HepG2 (cell line): Measurements from ENCODE around the gene SRXN1. TPM values are rescaled to one million over a fixed set of nuclear protein-coding genes. Genes with fewer than 3 reads are reported as not detected.

ENCODE experiments used
- ATAC-seq: fragments of 200-7000 bp; cut with Tn5 transposase; 3 replicates; pipeline ENCODE4 v1.9.1; 2020; ENCODE audit warnings: mild to moderate bottlenecking, moderate library complexity
- BruUV-seq: library from RNA; stranded (reverse); fragments of 400-500 nt; replicated peaks from 2 replicates; lab custom pipeline; 2021; lab: Mats Ljungman, UMichigan
- CTCF ChIA-PET: fragments of 300-600 bp; formaldehyde crosslinking; extraction: SDS; loops from one replicate; lab custom pipeline; 2021; ENCODE audit warnings: low total read pairs, inconsistent platforms, low intra/inter-chr PET ratio; lab: Yijun Ruan, JAX
- POLR2A ChIA-PET: fragments of 350-600 bp; sonication (Branson Sonifier 250); formaldehyde crosslinking; loops from one replicate; lab custom pipeline; 2020; ENCODE audit warnings: antibody characterized with exemption, inconsistent platforms; lab: Yijun Ruan, JAX
- DNase-seq: peaks from one replicate; pipeline ENCODE4 v3.0.0-alpha.2; 2015; ENCODE audit warnings: low spot score
- FAIRE-seq: peaks from 3 replicates; lab custom pipeline; 2011; peaks lifted over from hg19 to GRCh38; lab: Jason Lieb, UNC
- H2AFZ ChIP-seq: one replicate; pipeline ENCODE4 v1.6.1; 2011; ENCODE audit warnings: low read length, inconsistent platforms
- H3K27ac ChIP-seq: fragments of 300-600 bp; 3 replicates; pipeline ENCODE4 v1.8.0; 2011; ENCODE audit warnings: mixed run types, mild to moderate bottlenecking, mixed read lengths, low read length, inconsistent platforms; ENCODE audit not compliant: insufficient read depth; ENCODE audit errors: extremely low read length
- H3K27me3 ChIP-seq, 2 experiments: fragments of 200-600 bp in 1 of 2; 2 replicates in 1 of 2; 3 replicates in 1 of 2; pipeline versions ENCODE4 v1.6.0 to v1.8.0; 2011; ENCODE audit warnings: low read length in 2 of 2, mild to moderate bottlenecking in 2 of 2, moderate library complexity in 2 of 2, inconsistent platforms in 1 of 2; ENCODE audit not compliant: insufficient read depth in 2 of 2, control insufficient read depth in 1 of 2
- H3K36me3 ChIP-seq, 2 experiments: fragments of 200-600 bp in 1 of 2; replicated peaks in 1 of 2; 2 replicates in 1 of 2; 3 replicates in 1 of 2; pipeline versions ENCODE4 v1.5.1 to v1.8.0; 2011; ENCODE audit warnings: low read length in 2 of 2, inconsistent platforms in 1 of 2; ENCODE audit not compliant: insufficient read depth in 2 of 2, control insufficient read depth in 1 of 2
- H3K4me1 ChIP-seq: 2 replicates; pipeline ENCODE4 v1.5.1; 2012; ENCODE audit warnings: low read length, inconsistent platforms; ENCODE audit not compliant: insufficient read depth
- H3K4me2 ChIP-seq: 2 replicates; pipeline ENCODE4 v1.6.0; 2011; ENCODE audit warnings: low read depth, low read length, inconsistent platforms
- H3K4me3 ChIP-seq, 3 experiments: fragments of 200-600 bp in 1 of 3; sonication (generic), shearing (Covaris generic) in 1 of 3; replicated peaks in 1 of 3; 2 replicates each; pipeline ENCODE4 v1.5.1; 2011 to 2016; ENCODE audit warnings: low read length in 3 of 3, inconsistent platforms in 2 of 3, low read depth in 2 of 3, mild to moderate bottlenecking in 2 of 3, control low read depth in 1 of 3, mixed read lengths in 1 of 3; ENCODE audit not compliant: insufficient read depth in 1 of 3
- H3K79me2 ChIP-seq: one replicate; pipeline ENCODE4 v1.6.1; 2011; ENCODE audit warnings: low read length, inconsistent platforms; ENCODE audit not compliant: insufficient read depth
- H3K9ac ChIP-seq: 2 replicates; pipeline ENCODE4 v1.6.0; 2011; ENCODE audit warnings: mild to moderate bottlenecking, low read depth, low read length, inconsistent platforms; ENCODE audit not compliant: insufficient read depth
- H3K9me3 ChIP-seq: 2 replicates; pipeline ENCODE4 v1.5.1; 2012; ENCODE audit warnings: mild to moderate bottlenecking, low read length
- H4K20me1 ChIP-seq: 2 replicates; pipeline ENCODE4 v1.6.0; 2011; ENCODE audit warnings: inconsistent platforms, mild to moderate bottlenecking, low read length, moderate library complexity; ENCODE audit not compliant: insufficient read depth
- ARID4A ChIP-seq: sonication (generic); formaldehyde crosslinking; IDR thresholded peaks from 2 replicates; pipeline ENCODE4 v1.5.0; 2020; ENCODE audit warnings: mild to moderate bottlenecking, missing genetic modification reagents, borderline replicate concordance
- ASH2L ChIP-seq: fragments of 300-600, 200-600 bp; sonication (generic); IDR thresholded peaks from 2 replicates; pipeline ENCODE4 v1.7.0; 2017; ENCODE audit warnings: low read depth, mild to moderate bottlenecking, moderate library complexity, mixed read lengths, low read length; ENCODE audit not compliant: insufficient read length
- ERF ChIP-seq: IDR thresholded peaks from 2 replicates; pipeline ENCODE4 v1.6.1; 2018; ENCODE audit warnings: missing biosample characterization, missing genetic modification reagents
- KMT2A ChIP-seq: sonication (generic); formaldehyde crosslinking; IDR thresholded peaks from 2 replicates; pipeline ENCODE4 v1.4.0; 2020; ENCODE audit warnings: missing genetic modification reagents
- NR2F6 ChIP-seq, 2 experiments: IDR thresholded peaks; 2 replicates each; pipeline ENCODE4 v1.6.1; 2016; ENCODE audit warnings: antibody characterized with exemption in 1 of 2, mild to moderate bottlenecking in 1 of 2
- NRL ChIP-seq: sonication (generic); formaldehyde crosslinking; IDR thresholded peaks from 2 replicates; pipeline ENCODE4 v1.5.0; 2020; ENCODE audit warnings: missing genetic modification reagents, mild to moderate bottlenecking, moderate library complexity, borderline replicate concordance
- PAX8 ChIP-seq: sonication (generic); formaldehyde crosslinking; IDR thresholded peaks from 2 replicates; pipeline ENCODE4 v1.8.0; 2022; ENCODE audit warnings: mild to moderate bottlenecking, missing genetic modification reagents, borderline replicate concordance
- POLR2AphosphoS2 ChIP-seq: IDR thresholded peaks from 2 replicates; pipeline ENCODE4 v1.6.1; 2011; ENCODE audit warnings: low read depth, low read length, improper control_type of control experiment
- RCOR2 ChIP-seq: IDR thresholded peaks from 2 replicates; pipeline ENCODE4 v1.6.1; 2016; ENCODE audit warnings: missing biosample characterization, missing genetic modification reagents
- SATB2 ChIP-seq: sonication (generic); formaldehyde crosslinking; IDR thresholded peaks from 2 replicates; pipeline ENCODE4 v1.5.0; 2020; ENCODE audit warnings: missing genetic modification reagents
- TFAP4 ChIP-seq: sonication (generic); IDR thresholded peaks from 2 replicates; pipeline ENCODE4 v1.6.1; 2016; ENCODE audit warnings: low read depth, borderline replicate concordance
- TP53 ChIP-seq: sonication (generic); formaldehyde crosslinking; conservative IDR thresholded peaks from 2 replicates; pipeline ENCODE4 v1.4.0; 2020; ENCODE audit warnings: missing genetic modification reagents
- ZBTB3 ChIP-seq: sonication (generic); formaldehyde crosslinking; IDR thresholded peaks from 2 replicates; pipeline ENCODE4 v1.4.0; 2020; ENCODE audit warnings: low read depth, mild to moderate bottlenecking, moderate library complexity, missing genetic modification reagents, borderline replicate concordance
- ZKSCAN8 ChIP-seq: IDR thresholded peaks from 2 replicates; pipeline ENCODE4 v1.6.1; 2016; ENCODE audit warnings: borderline replicate concordance, missing genetic modification reagents, missing compliant biosample characterization
- ZNF670 ChIP-seq: sonication (generic); formaldehyde crosslinking; IDR thresholded peaks from 2 replicates; pipeline ENCODE4 v1.8.0; 2022; ENCODE audit warnings: mild to moderate bottlenecking, missing genetic modification reagents, borderline replicate concordance
- ZNF749 ChIP-seq: sonication (generic); formaldehyde crosslinking; IDR thresholded peaks from 2 replicates; pipeline ENCODE4 v1.8.0; 2022; ENCODE audit warnings: mild to moderate bottlenecking, missing genetic modification reagents, moderate library complexity, borderline replicate concordance
- ZNF839 ChIP-seq: sonication (generic); formaldehyde crosslinking; IDR thresholded peaks from 2 replicates; pipeline ENCODE4 v1.4.0; 2020; ENCODE audit warnings: missing genetic modification reagents, mild to moderate bottlenecking, borderline replicate concordance
- ZSCAN21 ChIP-seq: sonication (generic); formaldehyde crosslinking; IDR thresholded peaks from 2 replicates; pipeline ENCODE4 v1.8.0; 2022; ENCODE audit warnings: mild to moderate bottlenecking, missing genetic modification reagents, moderate library complexity, borderline replicate concordance
- WGBS: methylation state at CpG from one replicate; pipeline ENCODE4 v1.1.6; 2017; ENCODE audit warnings: low lambda C conversion rate; 5-methylcytosine and 5-hydroxymethylcytosine counted together
- in situ Hi-C: cut with HindIII; loops from 2 replicates; pipeline ENCODE4 v1.10.0; 2017; ENCODE audit warnings: low pct_unique_long_range_greater_than_20kb; ENCODE audit not compliant: extremely low pct_ligation_motif_present
- intact Hi-C: fragments of 100-400 bp; cut with micrococcal nuclease; formaldehyde crosslinking; loops from one replicate; pipeline ENCODE4 v1.10.0; 2022; ENCODE audit not compliant: unreplicated experiment
- polyA plus RNA-seq, 8 experiments: library from polyadenylated mRNA; depleted of rRNA in 3 of 8; stranded (reverse) in 7 of 8; unstranded in 1 of 8; fragments of >200 nt; fragmentation: Illumina TruSeq in 4 of 8; extraction: Trizol in 4 of 8; gene quantifications; 2 replicates each; pipeline versions ENCODE4 v1.2.1 to v1.2.3, GENCODE V29; 2011 to 2016; ENCODE audit warnings: low read depth in 4 of 8, missing spikeins in 1 of 8, mixed read lengths in 1 of 8; ENCODE audit not compliant: insufficient read depth in 1 of 8
- total RNA-seq, 5 experiments: library from RNA; depleted of rRNA; stranded (reverse); fragments of >200 nt; fragmentation: Illumina TruSeq; extraction: Trizol; gene quantifications; 2 replicates each; pipeline ENCODE4 v1.2.3, GENCODE V29; 2016; ENCODE audit warnings: low read depth in 1 of 5

The SRXN1 gene
- total and polyA plus RNA-seq, 2 of the 13 experiments (the other 11 are each of a cell fraction or from before 2014, with no cell fraction given), result 29.9 to 87.7 TPM

DNA sequence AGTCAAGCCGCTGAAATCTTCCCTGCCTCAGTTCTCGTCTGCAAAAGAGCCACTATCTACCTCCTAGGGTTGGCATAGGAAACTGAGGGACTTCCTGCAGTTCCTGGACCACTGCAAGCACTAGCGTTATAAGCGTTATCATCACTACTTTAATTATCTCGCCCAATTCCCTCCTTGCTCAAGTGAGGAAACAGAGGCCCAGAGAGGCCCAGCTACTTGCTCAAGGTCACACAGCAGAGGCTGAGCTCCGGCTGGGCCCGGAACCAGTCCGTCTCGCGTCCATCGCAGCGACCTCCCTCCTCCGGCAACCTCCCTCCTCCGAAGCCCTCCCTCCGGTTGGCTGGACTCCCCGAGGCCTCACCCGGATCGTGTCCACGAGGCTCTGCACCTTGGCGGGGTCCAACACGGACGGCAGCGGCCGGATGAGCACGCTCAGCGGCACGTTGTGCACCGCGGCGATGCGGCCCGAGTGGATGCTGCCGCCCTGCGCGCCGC, 338 bp downstream of the SRXN1 start:
- in situ Hi-C loops, result no loop called here
- intact Hi-C loops, result no loop called here
- Histone ChIP-seq H3K27ac (peak overlapping the region; percentile 75), H3K4me2 (peak overlapping the region; percentile 99), H3K27me3 (peaks cover 2 to 25% of the 10 kb centered on the region in 2 experiments; a peak in 2 of 5 replicates), H2AFZ (no peak overlapping the region), H3K4me1 (peaks cover 37% of the 10 kb centered on the region), H3K36me3 (peaks cover 10 to 28% of the 10 kb centered on the region in 2 experiments), H4K20me1 (no peaks in the 10 kb centered on the region), H3K9me3 (no peaks in the 10 kb centered on the region), H3K79me2 (peaks cover 13% of the 10 kb centered on the region), H3K9ac (peak overlapping the region; percentile 87), H3K4me3 (peak overlapping the region; percentile 67 to 96 (median 93))
- ATAC-seq (no peak), FAIRE-seq (no peak), DNase-seq (no peak)
- ChIA-PET CTCF (interaction anchor here (1.3 to 2.3 kb wide), 3 partner anchors 15 to 87 kb away, joined by 3 to 14 read pairs (median 13); no protein-coding TSS in a partner anchor), POLR2A (interaction anchor here (1.0 to 1.6 kb wide), 2 partner anchors 10 to 108 kb away, joined by 3 read pairs; no protein-coding TSS in a partner anchor)
- no TSS peak for BruUV-seq
- 0% methylated on average over 18 of the region's 36 CpGs for WGBS
- no peak for TF ChIP-seq TP53
- no peak for TF ChIP-seq ZBTB3 (CRISPR knock-in tag)
- TF ChIP-seq RCOR2 (CRISPR knock-in tag), result peak; percentile 94
- peak; percentile 54 for TF ChIP-seq ASH2L
- peak; percentile 83; the same call in 1 of the 2 replicates for TF ChIP-seq ZSCAN21 (CRISPR knock-in tag)
- TF ChIP-seq NRL (CRISPR knock-in tag), result peak; percentile 72; the same call in 1 of the 2 replicates
- peak; percentile 13; the same call in 1 of the 2 replicates for TF ChIP-seq KMT2A (CRISPR knock-in tag)
- TF ChIP-seq ERF (CRISPR knock-in tag), result no peak
- TF ChIP-seq ZNF749, result peak; percentile 48
- peak; percentile 43; the same call in 1 of the 2 replicates for TF ChIP-seq NR2F6 (IDR thresholded peaks at IDR 0.05)
- peak; percentile 22; the same call in 1 of the 2 replicates for TF ChIP-seq NR2F6 (CRISPR knock-in tag; IDR thresholded peaks at IDR 0.05)
- TF ChIP-seq ARID4A (CRISPR knock-in tag), result peak; percentile 15; the same call in 1 of the 2 replicates
- peak; percentile 59; the same call in 1 of the 2 replicates for TF ChIP-seq POLR2AphosphoS2
- TF ChIP-seq ZKSCAN8 (CRISPR knock-in tag), result 0 out of 2 replicates have a peak, but pooled peaks have one; percentile 14
- TF ChIP-seq ZNF839 (CRISPR knock-in tag), result peak; percentile 67; the same call in 1 of the 2 replicates
- no peak; the same call in 1 of the 2 replicates for TF ChIP-seq ZNF670 (CRISPR knock-in tag)
- peak; percentile 31; the same call in 1 of the 2 replicates for TF ChIP-seq TFAP4
- TF ChIP-seq PAX8, result 0 out of 2 replicates have a peak, but pooled peaks have one; percentile 23
- no peak for TF ChIP-seq SATB2 (CRISPR knock-in tag)
